GF-D8 (cell line): Measurements from ENCODE around the gene ADD1.
"Not testable (repeated sequence)": the region's sequence is repeated elsewhere in the genome, so short reads cannot be mapped to it uniquely, and the experiment has no call there.

Source experiments
- DNase-seq: peaks from one replicate; lab custom pipeline; 2025; lab: John Stamatoyannopoulos, UW

Gene ADD1

DNA sequence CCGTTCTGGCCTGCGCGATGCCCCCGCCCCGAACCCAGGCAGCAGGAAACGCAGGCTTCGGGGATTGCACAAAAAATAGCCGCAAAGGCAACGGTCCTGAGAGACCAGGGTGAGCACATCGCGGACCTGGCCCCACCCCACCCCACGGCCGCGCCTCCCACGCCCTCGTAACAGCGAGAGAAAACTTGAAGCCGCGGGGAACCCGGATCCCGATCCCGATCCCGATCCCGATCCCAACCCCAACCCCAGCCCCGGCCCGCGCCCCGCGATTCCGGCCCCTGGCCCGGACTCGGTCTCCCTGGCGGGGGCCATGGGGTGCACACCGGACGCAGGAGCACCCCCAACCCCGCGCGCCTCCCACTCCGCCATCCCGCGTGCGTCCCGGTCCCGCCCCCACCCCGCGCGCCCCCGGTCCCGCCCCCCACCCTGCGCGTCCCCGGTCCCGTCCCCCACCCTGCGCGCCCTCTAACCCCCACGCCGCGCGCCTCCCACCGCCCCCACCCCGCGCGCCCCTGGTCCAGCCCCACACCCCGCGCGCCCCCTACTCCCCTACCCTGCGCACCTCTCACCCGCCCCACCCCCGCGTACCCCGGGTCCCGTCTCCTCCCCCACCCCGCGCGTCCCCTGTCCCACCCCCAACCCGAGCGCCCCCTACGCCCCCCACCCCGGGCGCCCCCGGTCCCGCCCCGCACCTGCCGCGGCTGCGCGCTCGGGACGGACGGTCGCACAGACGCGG lies 90.6 kb downstream of the ADD1 start:
- peak; percentile 73 for DNase-seq

DNA sequence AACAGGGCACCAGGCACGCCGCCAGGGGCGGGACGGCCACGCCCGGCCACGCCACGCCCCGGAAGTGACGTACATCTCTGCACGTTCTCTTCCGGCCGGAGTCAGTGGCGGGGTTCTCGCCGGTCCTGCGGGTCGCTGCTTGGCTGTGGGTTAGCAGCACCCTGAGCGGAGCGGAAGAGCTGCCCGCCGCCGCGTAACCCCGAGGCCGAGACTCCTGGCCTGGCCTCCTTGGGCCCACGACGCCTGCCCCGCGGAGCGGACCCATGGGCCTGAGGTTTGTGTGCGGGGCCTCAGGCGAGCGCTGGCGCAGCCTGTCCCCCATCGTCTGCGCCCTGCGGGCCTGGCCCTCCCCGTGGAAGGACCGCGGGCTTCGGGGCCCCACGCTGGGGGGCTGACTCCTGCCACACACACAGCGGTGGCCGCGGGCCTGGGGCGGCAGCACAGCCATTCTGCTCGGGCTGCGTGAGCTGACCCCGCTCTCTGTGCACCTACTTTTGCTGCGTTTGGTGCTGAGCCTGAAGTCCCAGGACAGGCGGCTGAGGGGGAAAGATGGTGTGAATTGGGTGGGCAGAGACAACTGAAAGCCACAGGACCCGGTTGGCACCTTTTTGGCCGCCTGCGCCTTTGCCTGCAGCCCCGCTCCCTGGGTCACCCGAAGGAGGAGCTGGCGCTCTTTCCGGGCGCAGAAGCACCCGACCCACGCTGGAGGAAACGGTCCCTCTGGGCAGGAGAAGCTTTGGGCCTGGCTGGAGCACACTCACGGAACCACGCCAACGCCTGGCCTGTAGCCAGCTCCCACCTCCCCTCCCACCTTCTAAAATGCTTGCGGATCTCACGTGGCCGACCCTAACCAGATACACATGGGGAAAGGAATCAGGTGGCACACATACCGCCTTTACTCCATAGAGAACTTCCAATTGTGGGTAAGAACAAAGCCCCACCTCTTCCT lies 91.4 kb downstream of the ADD1 start:
- peak; percentile 71 for DNase-seq

DNA sequence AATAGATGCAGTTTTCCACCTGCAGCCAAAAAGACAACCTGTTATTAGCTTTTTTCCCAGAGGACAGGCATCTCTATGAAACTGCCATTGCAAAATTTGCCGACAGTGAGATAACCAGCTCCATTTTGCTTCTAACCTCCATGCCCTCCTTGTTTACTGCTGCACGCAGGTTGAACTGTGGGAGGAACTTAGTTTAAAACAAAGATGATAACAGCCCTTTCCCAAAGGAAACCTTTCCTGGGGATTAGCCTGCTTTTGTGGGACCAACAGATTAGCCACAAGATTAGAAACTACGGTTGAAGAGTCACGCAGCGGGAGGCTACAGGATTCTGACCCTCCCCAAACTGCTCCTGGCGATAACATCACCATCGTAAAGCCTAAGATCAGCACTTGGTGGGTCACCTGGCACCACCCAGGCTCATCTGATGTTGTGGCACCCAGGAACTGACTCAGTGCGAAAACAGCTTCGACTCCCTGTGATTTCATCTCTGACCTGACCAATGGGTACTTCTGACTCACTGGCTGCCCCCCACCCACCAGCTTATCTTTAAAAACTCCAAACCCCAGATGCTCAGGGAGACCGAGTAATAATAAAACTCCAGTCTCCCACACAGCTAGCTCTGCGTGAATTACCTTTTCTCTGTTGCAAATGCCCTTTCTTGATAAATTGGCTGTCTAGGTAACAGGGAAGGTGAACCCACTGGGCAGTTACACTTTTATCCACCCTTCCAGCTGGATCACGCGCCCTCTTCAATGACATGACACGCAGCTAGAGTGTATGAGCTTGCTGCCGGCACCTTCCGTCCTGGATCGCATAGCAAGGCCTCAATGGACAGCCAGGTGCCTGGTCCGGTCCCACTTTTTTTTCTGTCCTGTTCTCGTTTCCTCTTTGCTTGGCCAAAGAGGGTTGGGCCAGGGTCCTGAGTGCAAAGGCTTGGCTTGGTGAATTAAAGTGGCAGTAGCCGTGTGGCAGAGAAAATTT lies 92.4 kb downstream of the ADD1 start:
- DNase-seq: no peak

DNA sequence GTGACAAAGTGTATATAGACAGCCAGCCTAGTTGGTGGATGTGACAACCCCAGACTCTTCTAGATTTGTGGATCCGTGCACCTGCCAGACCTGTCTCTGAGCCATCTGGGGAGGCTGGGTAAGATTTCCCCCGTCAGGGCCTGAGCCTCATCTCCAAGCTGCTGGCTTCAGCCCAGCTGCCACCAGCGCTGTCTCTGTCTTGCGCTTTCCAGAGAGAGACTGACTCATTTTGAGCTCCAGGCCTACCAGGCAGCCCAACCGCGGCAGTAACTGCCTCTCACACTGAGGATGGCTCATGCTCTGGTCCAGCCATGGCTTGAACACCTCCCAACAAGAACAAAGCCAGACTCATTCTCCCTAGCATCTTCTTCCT lies 93.1 kb downstream of the ADD1 start:
- no peak for DNase-seq

DNA sequence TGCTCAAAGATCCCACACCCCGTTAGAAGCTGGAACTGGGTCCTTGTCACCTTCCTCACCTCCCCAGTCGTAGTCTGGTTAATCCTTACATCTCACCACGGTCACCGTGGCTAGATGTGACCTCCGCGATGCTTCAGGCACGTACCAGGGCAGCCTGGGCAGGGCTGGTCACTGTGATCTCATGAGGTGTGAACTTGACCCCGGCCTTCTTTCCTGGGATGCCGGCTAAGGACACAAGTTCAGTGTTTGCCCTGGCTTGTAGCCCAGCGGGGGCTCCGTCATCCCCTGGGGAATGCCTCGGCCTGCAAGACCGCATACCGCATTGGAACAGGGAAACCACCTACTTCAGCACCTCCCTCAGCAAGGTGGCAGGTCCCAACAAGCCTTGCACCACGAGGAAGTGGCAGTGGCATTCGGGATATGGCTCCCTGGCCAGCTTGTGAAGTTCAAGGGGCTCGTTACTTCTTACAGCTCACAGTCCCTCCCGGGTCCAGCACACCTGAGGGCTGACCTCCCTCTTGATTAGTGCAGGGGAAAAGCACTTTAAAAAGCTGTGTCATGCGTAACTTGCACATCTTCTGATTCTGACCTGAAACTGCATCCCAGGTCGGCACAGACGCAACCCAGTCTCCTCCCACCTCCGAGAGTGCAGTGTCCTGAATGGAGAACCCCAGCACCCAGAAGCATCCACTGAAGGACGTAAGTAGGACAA lies 93.7 kb downstream of the ADD1 start:
- DNase-seq: no peak

DNA sequence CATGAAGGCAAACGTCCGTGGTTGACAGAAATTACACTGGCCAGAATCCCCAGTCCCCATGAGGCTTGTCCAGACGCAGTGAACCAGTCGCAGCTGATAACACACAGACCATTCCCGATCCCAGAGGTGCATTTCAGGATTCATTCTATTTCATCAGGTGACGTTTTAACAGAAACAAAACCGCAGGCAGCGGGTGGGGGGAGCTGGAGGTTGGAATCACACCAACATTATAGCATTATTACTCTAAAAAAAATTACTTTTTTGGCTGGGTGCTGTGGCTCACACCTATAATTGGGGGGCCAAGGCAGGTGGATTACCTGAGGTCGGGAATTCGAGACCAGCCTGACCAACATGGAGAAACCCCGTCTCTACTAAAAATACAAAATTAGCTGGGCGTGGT lies 94.3 kb downstream of the ADD1 start:
- no peak for DNase-seq

DNA sequence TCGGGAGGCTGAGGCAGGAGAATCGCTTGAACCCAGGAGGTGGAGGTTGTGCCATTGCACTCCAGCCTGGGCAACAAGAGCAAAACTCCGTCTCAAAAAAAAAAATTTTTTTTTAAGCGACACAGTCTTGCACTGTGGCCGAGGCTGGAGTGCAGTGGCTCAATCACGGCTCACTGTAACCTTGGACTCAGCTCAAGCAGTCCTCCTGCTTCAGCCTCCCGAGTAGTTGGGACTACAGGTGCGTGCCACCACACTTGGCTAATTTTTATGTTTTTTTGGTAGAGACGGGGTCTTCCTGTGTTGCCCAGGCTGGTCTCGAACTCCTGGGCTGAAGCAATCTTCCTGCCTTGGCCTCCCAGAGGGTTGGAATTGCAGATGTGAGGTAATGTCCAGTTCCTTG lies 94.8 kb downstream of the ADD1 start:
- not testable (repeated sequence) for DNase-seq

DNA sequence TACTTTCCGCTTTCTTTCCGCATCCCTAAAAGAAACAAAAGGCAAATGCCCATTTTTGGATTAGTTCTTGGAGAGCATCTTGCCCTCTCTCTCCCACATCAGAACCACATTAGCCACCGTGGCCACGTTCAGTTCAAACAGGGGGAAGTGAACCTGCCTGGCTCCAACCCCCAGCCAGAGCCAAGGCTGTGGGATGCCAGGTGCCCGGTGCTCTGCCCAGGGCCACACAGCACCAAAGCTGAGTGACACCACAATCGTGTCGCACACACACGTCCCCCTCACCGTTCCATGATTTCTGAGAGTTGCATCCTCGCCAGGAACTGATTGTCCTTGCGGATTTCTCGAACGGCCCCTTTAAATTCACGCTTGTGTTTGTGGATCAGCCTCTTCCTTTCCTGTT lies 95.3 kb downstream of the ADD1 start:
- DNase-seq: no peak

DNA sequence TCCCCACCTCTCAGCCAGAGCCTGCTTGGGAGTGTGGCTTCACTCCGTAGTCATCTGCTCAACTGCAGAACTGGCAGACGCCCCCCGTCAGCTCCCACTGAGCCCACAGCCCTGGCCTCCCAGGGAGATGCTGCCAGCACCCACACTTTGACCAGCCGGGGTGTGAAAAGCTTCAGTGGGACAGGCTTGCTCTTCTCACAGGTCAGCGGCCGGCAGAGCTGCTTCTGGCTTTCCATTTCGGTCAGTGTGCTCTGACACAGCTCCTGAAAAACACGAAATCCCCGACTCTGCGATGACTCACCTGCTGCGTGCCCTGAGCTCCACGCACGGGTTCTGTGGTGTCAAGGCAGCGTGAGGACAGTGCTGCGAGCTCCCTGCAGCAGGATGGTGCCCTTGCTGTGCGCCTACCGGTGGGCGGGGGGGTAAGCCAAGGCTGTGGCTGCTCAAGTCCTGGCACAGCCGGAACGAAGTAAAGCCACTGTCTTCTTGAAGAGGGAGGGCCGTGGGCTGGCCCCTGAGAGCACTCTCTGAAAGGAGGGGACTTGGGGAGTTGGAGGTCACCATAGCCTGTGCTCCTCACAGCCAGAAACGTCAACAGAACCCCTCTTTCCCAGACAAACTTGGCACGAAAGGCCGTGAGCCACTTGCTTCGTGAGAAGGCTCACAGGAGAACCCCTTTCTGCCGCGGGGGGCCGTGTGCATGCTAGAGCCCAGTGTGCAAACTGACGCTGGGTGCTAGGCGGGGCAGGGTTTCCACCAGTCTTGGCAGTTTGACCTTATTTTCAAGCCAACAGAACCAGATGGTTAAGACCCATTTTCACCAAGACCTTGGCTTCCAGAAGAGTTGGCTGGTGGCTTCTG lies 96.0 kb downstream of the ADD1 start:
- DNase-seq: no peak

DNA sequence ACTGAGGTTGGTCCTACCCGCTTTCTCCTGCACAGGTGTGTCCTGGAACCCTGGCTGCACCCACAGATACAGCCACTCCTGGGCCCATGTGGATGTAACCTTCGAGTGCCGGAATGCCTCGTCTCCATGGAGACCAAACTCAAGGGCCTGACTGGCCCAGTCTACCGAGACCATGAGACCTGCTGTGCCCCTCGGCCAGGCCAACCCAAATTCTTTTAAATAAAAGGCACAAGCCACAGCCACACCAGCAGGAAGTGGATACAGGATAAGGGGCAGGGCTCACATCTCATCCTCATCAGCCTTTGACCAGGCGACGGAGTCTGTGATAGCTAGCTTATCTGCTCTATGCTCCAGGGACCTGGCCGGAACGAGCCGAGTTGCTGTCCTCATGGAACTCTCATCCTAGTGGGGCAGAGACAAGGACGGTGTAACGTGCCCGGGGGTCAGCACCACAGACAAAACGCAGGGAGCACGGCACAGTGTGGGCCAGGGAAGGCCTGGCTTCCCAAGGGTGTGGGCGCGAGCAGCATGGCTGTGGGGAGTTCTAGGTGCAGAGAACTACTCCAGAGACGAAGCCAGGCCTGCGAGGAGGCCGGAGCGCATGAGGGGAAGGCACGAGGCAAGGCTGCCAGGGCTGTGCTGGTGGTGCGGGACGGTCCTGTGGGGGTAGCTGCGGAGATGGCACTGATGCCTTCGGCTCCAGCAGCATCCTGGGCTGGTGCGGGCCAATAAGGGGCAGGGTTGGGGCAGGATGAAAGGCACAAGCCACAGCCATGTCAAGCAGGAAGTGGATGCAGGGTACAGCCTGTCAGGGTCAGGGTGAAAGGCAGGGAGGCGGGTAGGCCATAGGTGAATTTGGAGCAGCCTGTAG lies 96.9 kb downstream of the ADD1 start:
- no peak for DNase-seq

DNA sequence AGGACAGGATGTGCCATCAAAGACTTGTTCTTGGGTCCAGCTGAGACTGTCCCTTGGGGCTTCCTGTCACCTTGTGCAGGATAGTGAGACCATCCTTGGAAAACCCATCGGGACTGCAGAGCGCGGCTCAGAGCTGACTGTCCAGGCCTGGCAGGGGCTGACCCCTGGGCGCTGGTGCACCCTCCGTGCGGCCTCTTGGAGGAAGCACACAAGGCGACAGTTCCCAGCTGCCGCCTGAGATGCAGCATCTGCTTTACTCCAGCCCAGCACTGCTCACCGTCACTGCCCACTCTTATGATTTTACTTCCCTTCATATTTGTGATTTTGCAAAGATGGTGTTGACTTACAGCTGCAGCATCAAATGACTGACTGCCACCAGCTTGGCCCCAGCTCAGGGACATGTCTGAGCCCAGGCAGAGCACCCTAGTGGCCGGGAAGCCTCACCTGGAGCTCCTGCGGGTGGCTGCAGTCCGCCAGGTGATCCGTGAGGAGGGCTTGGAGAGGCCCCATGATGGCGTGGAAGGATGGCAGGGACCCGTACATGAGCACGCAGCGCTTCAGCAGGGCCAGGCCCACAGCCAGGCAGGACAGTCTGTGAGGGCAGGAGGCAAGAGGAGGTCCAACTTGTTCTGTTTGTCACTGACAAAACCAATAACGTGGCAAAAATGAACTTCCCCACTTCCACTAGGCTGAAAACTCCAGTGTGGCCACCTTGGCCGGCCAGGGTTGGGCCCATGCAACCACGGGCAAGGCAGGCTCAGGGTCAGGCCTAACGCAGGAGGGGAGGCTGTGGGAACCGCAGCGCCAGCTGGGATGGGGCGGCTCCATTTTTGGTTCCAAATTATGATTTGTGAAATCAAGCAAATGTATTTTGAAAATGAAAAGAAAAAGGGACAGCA lies 97.7 kb downstream of the ADD1 start:
- DNase-seq: no peak

DNA sequence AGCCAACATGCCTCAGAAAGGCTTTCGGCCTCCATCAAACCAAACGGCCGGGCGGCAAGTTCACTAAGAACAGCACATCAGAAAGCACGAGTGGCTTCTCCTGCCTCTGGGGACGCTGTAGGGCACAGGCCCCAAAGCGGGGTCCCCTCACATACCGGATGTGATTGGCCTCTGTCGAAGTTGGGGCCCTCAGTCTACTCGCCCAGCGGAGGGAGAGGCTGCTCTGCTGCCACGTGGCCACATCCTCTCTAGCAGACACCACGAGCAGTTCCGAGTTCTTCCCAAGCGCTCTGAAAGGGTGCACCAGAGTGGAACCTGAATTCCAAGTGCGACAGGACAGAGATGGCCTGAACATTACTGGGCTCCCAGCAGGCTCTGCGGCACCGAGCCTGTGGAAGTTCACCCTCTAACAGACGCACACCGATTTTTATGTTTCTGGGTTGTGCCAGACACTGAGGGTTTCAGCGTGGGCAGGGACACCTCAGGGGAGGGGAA lies 98.4 kb downstream of the ADD1 start:
- no peak for DNase-seq

DNA sequence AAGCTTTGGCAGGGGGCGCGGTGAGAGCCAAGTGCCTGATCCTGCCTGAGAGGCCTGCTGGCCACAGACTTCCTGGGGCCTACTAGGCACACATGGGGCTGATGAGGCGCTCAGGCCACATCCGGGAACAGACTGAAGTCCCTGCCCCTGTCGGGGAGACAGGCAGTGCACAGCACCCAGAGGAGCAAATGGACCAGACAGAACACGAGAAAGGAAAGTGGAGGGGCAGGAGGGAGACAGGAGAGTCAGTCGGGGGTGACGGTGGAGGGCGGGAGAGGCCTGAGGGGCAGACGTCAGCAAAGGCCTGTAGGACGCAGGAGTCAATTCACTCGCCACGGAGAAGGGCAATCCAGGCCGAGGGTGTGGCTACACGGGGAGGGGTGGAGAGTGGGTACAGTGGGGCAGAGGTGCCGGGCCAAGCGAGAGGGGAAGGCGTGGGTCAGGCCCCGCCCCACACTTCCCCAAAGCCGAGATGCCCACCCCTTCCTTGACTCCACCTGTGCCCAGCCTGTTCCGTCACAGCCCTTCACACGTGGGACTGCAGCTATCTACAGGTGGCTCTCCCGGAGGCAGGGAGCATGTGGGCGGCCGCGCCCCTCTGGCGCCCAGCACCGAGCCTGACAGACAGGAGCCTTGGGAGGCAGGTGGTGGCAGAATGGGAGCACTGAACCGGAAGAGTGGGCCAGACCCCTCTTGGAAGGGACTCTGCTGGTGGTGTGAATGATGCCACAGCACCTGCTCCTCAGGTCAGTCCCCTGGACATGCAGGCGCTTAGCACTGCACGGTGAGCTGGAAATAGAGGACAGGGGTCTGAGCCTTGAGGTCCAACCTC lies 99.1 kb downstream of the ADD1 start:
- DNase-seq: no peak

DNA sequence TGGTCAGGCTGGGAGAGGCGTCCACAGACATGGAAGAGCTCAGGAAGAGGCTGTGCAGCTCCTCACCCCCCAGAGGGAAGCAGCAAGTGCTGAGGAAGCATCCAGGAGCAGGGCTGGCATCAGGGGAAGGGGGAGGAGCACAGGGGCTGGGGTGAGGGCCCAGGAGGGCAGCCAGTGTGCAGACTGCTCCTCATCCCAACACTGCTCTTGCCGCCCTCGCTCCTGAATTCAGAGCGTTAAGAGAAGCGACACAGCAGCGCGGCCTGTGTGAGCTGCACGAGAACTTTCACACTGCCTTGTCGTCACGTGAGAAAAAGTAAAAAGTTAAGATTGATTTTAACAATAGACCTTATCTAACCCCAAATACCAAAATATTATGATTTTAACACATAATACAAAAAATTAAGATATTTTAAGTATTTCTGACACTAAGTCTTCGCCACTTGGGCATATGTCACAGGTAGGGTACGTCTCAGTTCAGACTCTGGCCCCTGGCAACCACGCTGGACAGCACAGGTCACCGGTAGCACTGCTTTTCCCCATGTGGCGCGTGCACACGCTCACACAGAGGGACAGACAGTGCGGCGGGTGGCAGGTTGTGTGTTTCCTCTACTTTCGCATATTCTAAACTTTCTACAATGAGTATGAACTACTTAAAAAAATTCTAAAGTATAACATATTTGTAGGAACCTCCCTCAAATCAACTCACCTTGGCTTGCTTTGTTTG lies 99.9 kb downstream of the ADD1 start:
- DNase-seq: no peak

DNA sequence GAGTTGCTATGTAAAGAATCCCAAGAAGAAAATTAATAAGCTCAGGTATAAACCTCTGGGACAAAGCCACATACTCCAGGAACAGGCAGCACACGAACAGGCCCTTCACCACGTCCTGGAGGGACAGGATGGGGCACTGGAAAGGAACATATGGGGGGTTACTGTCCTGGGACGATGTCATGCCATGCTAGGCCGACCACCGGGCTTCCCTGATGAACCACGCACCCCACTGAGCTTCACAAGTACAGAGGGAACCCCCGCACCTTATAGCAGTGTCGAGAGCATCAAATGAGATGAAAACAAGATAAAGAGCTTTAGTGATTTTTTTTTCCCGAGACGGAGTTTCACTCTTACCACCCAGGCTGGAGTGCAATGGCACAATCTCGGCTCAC lies 100.4 kb downstream of the ADD1 start:
- DNase-seq: no peak
